GM10248 (cell line): Measurements from ENCODE around the gene C5orf15.
A peak's percentile ranks its signal among the peaks of the same experiment; 100 is the strongest.
"Not testable (repeated sequence)": the region's sequence is repeated elsewhere in the genome, so short reads cannot be mapped to it uniquely, and the experiment has no call there.

ENCODE experiments used
- CTCF ChIA-PET: fragments of 300-600 bp; sonication (Branson Sonifier 250); formaldehyde crosslinking; extraction: SDS; loops from one replicate; lab custom pipeline; 2021; ENCODE audit warnings: antibody characterized with exemption; lab: Yijun Ruan, JAX
- POLR2A ChIA-PET: fragments of 350-650 bp; sonication (Branson Sonifier 250); formaldehyde crosslinking; extraction: SDS; loops from one replicate; lab custom pipeline; 2020; ENCODE audit warnings: antibody characterized with exemption; lab: Yijun Ruan, JAX
- DNase-seq: peaks from one replicate; pipeline ENCODE4 v3.0.0; 2012; ENCODE audit errors: extremely low spot score
- TF ChIP-seq, protein P1 (sequence below): IDR thresholded peaks from 2 replicates; pipeline ENCODE4 v1.5.1; 2012; ENCODE audit warnings: mild to moderate bottlenecking, low read depth; ENCODE audit errors: extremely low read depth, missing control alignments, control extremely low read depth

Gene C5orf15

DNA sequence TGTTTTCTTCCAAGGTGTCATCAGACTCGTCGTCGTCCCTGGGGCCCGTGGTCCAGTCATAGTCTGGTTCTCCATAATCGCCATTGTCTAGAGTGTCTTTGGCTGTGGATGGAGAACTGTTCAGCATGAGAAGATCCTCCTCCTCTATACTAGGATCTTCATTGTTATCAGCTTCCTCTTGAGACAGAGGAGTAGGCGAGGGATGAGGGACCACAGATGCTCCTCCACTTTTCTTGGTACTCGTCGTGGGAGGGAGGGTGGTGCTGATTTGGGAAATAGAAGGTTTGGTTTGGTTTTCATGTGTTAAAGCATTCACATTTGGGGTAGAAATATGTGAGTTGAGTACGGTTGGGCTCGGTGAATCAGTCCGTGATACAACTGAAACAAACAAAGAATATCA is 8.8 kb downstream of the C5orf15 start:
- POLR2A ChIA-PET = no interaction called here
- CTCF ChIA-PET = no interaction called here
- DNase-seq = no peak
- TF ChIP-seq, protein P1, sequence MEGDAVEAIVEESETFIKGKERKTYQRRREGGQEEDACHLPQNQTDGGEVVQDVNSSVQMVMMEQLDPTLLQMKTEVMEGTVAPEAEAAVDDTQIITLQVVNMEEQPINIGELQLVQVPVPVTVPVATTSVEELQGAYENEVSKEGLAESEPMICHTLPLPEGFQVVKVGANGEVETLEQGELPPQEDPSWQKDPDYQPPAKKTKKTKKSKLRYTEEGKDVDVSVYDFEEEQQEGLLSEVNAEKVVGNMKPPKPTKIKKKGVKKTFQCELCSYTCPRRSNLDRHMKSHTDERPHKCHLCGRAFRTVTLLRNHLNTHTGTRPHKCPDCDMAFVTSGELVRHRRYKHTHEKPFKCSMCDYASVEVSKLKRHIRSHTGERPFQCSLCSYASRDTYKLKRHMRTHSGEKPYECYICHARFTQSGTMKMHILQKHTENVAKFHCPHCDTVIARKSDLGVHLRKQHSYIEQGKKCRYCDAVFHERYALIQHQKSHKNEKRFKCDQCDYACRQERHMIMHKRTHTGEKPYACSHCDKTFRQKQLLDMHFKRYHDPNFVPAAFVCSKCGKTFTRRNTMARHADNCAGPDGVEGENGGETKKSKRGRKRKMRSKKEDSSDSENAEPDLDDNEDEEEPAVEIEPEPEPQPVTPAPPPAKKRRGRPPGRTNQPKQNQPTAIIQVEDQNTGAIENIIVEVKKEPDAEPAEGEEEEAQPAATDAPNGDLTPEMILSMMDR = no peak

DNA sequence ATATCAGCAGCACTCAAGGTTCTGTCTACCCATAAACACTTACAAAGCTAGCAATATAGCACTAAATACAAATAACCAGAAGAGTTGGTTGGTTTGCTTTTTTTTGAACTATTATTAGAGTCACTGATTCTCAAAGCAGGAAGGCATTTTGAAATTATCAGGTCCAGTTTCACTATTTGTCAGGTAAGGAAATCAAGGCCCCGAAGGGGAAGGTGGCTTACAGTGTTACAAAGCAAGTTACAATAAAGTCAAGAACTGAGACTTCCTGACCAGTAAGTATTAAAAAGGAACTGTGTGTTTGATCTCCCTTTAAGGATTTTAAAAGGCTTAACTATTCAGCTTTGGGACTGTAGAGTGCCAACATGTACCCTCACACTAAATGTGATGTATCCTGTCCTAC is 10.8 kb downstream of the C5orf15 start:
- POLR2A ChIA-PET = no interaction called here
- CTCF ChIA-PET = interaction anchor here (0.7 to 1.6 kb wide), 2 partner anchors 8 to 20 kb away, joined by 3 to 6 read pairs; no protein-coding TSS in a partner anchor

DNA sequence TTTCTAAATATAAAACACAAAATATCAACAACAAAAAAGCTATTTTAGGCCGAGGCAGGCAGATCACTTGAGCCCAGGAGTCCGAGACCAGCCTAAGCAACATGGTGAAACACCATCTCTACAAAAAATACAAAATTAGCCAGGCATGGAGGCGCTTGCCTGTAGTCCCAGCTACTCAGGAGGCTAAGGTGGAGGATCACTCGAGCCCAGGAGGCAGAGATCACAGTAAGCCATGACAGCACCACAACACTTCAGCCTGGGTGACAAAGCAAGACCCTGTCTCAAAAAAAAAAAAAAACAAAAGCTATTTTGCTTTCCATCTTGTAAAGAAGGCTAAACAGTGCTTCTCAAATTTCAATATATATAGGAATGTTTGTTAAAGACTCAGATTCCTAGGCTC is 11.3 kb downstream of the C5orf15 start:
- POLR2A ChIA-PET = interaction anchor here (0.7 kb wide), 1 partner anchor 504 kb away, joined by 6 read pairs; no protein-coding TSS in a partner anchor
- CTCF ChIA-PET = interaction anchor here (0.7 to 1.6 kb wide), 2 partner anchors 8 to 21 kb away, joined by 3 to 6 read pairs; no protein-coding TSS in a partner anchor
- TF ChIP-seq, protein P1 = no peak

More for the DNA sequence above, 10.8 kb downstream of the C5orf15 start:
- DNase-seq = peak; percentile 55
- TF ChIP-seq, protein P1 = no peak

DNA sequence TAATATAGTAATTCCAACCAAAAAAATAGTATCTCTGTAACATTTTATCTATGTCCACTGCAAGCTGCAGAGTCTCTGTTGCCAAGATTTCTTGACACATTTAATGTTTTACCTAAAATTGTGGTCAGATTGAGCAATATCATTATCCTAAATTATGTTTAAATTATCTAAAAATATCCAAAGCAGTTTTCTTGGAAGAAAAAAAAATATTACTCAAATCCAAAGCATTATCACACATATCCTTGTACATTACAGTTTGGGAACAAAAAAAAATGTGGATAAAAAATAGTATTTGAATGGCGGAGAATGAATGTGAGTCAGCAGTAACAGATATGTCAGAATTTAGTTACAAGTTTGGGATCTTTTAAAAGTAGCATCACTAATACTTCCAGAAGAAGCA is 12.2 kb downstream of the C5orf15 start:
- CTCF ChIA-PET = interaction anchor here (0.6 kb wide), 1 partner anchor 83 kb away, joined by 3 read pairs; no protein-coding TSS in a partner anchor
- POLR2A ChIA-PET, DNase-seq: not testable (repeated sequence)

More for the DNA sequence above, 11.3 kb downstream of the C5orf15 start:
- DNase-seq = no peak

DNA sequence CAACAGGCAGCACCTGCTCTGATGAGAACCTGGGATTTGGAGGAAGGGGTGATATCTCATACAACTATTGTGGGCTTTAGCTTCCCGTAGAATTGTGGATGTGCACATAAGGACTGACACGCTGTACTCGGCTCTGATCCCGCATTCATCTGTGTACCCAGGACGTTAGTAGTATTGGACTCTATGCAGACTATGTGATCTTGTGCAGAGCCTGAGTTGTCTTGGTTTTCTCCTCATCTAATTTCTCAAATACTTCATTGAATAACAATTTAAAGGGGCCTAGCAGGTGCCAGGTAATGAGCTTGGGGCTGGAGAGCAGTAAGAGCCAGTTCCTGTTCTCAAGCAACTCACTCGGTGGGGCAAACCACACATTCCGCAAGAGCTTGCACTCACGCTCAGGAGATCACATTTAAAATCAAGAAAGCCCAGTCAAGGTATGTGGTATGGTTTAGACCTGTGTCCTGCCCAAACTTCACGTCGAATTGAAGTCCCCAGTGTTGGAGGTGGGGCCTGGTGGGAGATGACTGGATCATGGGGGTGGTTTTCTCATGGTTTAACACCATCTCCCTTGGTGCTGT is 14.8 kb downstream of the C5orf15 start:
- POLR2A ChIA-PET = no interaction called here
- TF ChIP-seq, protein P1 = no peak
- no peak for DNase-seq
- CTCF ChIA-PET = interaction anchor here (0.9 to 2.0 kb wide), 6 partner anchors 9 to 86 kb away, joined by 3 to 8 read pairs (median 4); no protein-coding TSS in a partner anchor

DNA sequence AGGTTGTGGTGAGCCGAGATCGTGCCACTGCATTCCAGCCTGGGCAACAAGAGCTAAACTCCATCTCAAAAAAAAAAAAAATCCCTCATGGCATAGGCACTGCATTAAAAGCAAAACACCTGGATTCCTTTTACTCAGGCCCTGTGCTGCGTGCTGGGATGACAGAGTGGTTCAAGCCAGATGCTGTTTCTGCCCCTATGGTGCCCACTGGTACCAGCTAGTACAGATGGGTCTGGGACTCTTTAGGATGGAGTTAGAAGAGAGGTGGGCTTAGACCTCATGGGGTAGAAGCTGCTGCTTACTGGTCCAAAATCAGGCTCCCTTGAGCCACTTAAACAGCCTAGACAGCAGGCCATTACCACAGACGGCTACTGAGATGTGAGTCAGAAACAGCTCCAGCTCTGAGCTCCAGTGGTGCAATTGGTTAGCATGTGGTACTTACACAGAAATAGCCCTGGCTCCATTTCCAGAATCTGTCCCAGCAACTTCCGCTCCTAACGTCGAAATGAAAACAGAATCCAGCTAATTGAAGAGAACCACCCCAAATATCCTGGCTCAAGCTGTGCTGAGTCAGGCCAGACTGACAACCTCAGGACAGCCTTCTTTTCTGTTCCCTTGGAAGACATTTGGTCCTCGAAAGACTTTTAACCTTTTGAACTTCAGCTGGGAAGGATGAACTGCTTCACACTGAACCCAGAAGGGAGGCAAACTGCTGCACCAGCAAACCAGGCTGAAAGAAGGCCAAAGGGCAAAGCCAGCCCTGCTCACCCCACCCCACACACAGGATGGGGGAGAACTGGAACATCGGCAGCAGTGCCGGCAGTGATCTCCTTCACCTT is 15.5 kb downstream of the C5orf15 start:
- TF ChIP-seq, protein P1 = no peak
- DNase-seq = no peak
- POLR2A ChIA-PET = interaction anchor here (1.1 kb wide), 1 partner anchor 29 kb away, joined by 3 read pairs; no protein-coding TSS in a partner anchor
- CTCF ChIA-PET = interaction anchor here (1.1 to 2.0 kb wide), 4 partner anchors 10 to 43 kb away, joined by 3 to 8 read pairs (median 5); no protein-coding TSS in a partner anchor
